Mucosa of stomach (tissue), 1 donor: Measurements from ENCODE around the gene APOBEC3C.
A peak's percentile ranks its signal among the peaks of the same experiment; 100 is the strongest.
"Not testable (repeated sequence)": the region's sequence is repeated elsewhere in the genome, so short reads cannot be mapped to it uniquely, and the experiment has no call there.

Experiments
- H3K27me3 ChIP-seq: one replicate; pipeline ENCODE4 v1.7.0; 2013; ENCODE audit warnings: mild to moderate bottlenecking, low read length; ENCODE audit not compliant: control insufficient read depth, insufficient read depth
- H3K36me3 ChIP-seq: one replicate; pipeline ENCODE4 v1.7.0; 2013; ENCODE audit warnings: low read length; ENCODE audit not compliant: control insufficient read depth, insufficient read depth
- H3K4me1 ChIP-seq: one replicate; pipeline ENCODE4 v1.7.0; 2013; ENCODE audit warnings: mild to moderate bottlenecking, low read length; ENCODE audit not compliant: control insufficient read depth, insufficient read depth
- H3K4me3 ChIP-seq: one replicate; pipeline ENCODE4 v1.7.0; 2013; ENCODE audit warnings: low read length
- H3K9ac ChIP-seq: one replicate; pipeline ENCODE4 v1.7.0; 2013; ENCODE audit warnings: mild to moderate bottlenecking, low read length, moderate library complexity
- H3K9me3 ChIP-seq: one replicate; pipeline ENCODE4 v1.7.0; 2013; ENCODE audit warnings: mild to moderate bottlenecking, low read length, moderate library complexity; ENCODE audit not compliant: control insufficient read depth
- donor health status: Pancreatic carcinoma.

Gene APOBEC3C

GRCh38 chr22:38986629-38987028 is 27.4 kb upstream of the APOBEC3C start:
- Histone ChIP-seq H3K4me3 (no peak overlapping the region), H3K9ac (no peak overlapping the region), H3K9me3 (no peaks in the 10 kb centered on the region), H3K36me3 (no peaks in the 10 kb centered on the region), H3K4me1 (peaks cover 18% of the 10 kb centered on the region), H3K27me3 (no peaks in the 10 kb centered on the region)

GRCh38 chr22:38987171-38987895 is 26.7 kb upstream of the APOBEC3C start:
- Histone ChIP-seq H3K9me3 (no peaks in the 10 kb centered on the region), H3K36me3 (no peaks in the 10 kb centered on the region), H3K9ac (no peak overlapping the region)

GRCh38 chr22:38989466-38989865 is 24.6 kb upstream of the APOBEC3C start:
- Histone ChIP-seq H3K4me3 (no peak overlapping the region), H3K9me3 (no peaks in the 10 kb centered on the region), H3K9ac (no peak overlapping the region), H3K27me3 (no peaks in the 10 kb centered on the region), H3K4me1 (peaks cover 8% of the 10 kb centered on the region), H3K36me3 (no peaks in the 10 kb centered on the region)

More at GRCh38 chr22:38987171-38987895, 26.7 kb upstream of the APOBEC3C start:
- Histone ChIP-seq H3K27me3 (no peaks in the 10 kb centered on the region), H3K4me1 (peaks cover 14% of the 10 kb centered on the region), H3K4me3 (no peak overlapping the region)

GRCh38 chr22:38992871-38993371 is 21.1 kb upstream of the APOBEC3C start:
- not testable (repeated sequence) for H3K27me3 ChIP-seq, H3K4me3 ChIP-seq, H3K4me1 ChIP-seq, H3K9ac ChIP-seq, H3K9me3 ChIP-seq, H3K36me3 ChIP-seq

- no peaks in the 10 kb centered on the region for H3K4me1 ChIP-seq
- no peak overlapping the region for H3K4me3 ChIP-seq
- H3K36me3 ChIP-seq, result no peaks in the 10 kb centered on the region
- H3K27me3 ChIP-seq, result peaks cover 7% of the 10 kb centered on the region
- no peaks in the 10 kb centered on the region for H3K9me3 ChIP-seq
- no peak overlapping the region for H3K9ac ChIP-seq
These were observed 18.0 kb upstream of the APOBEC3C start for GRCh38 chr22:38996105-38996504.

GRCh38 chr22:38997518-38997917 is 16.5 kb upstream of the APOBEC3C start:
- Histone ChIP-seq H3K27me3 (peaks cover 7% of the 10 kb centered on the region), H3K36me3 (no peaks in the 10 kb centered on the region), H3K9me3 (no peaks in the 10 kb centered on the region), H3K9ac (no peak overlapping the region), H3K4me1 (no peaks in the 10 kb centered on the region), H3K4me3 (no peak overlapping the region)

- Histone ChIP-seq H3K9ac (no peak overlapping the region), H3K4me3 (no peak overlapping the region), H3K36me3 (no peaks in the 10 kb centered on the region), H3K4me1 (peaks cover 6% of the 10 kb centered on the region), H3K9me3 (no peaks in the 10 kb centered on the region), H3K27me3 (peaks cover 3% of the 10 kb centered on the region)
These were observed 10.9 kb upstream of the APOBEC3C start for GRCh38 chr22:39003165-39003638.

GRCh38 chr22:39007177-39007576 is 6.9 kb upstream of the APOBEC3C start:
- Histone ChIP-seq H3K9ac (no peak overlapping the region), H3K4me3 (no peak overlapping the region), H3K27me3 (no peaks in the 10 kb centered on the region), H3K4me1 (peaks cover 6% of the 10 kb centered on the region), H3K36me3 (no peaks in the 10 kb centered on the region), H3K9me3 (no peaks in the 10 kb centered on the region)

GRCh38 chr22:39008271-39008850 is 5.7 kb upstream of the APOBEC3C start:
- H3K9me3 ChIP-seq, H3K4me3 ChIP-seq, H3K36me3 ChIP-seq, H3K27me3 ChIP-seq, H3K4me1 ChIP-seq, H3K9ac ChIP-seq: not testable (repeated sequence)

- H3K27me3 ChIP-seq, result no peaks in the 10 kb centered on the region
- H3K9me3 ChIP-seq, result no peaks in the 10 kb centered on the region
- H3K4me3 ChIP-seq, result no peak overlapping the region
- H3K4me1 ChIP-seq, result peaks cover 4% of the 10 kb centered on the region
- no peak overlapping the region for H3K9ac ChIP-seq
- no peaks in the 10 kb centered on the region for H3K36me3 ChIP-seq
These were observed 3.1 kb upstream of the APOBEC3C start for GRCh38 chr22:39010946-39011345.

GRCh38 chr22:39012533-39013511 is 1.2 kb upstream of the APOBEC3C start:
- no peaks in the 10 kb centered on the region for H3K36me3 ChIP-seq

GRCh38 chr22:39013561-39013941 is 506 bp upstream of the APOBEC3C start:
- H3K27me3 ChIP-seq, H3K9me3 ChIP-seq, H3K4me1 ChIP-seq, H3K36me3 ChIP-seq: not testable (repeated sequence)
- peak overlapping the region; percentile 75 for H3K9ac ChIP-seq
- H3K4me3 ChIP-seq, result peak overlapping the region; percentile 67

More at GRCh38 chr22:39012533-39013511, 1.2 kb upstream of the APOBEC3C start:
- no peaks in the 10 kb centered on the region for H3K9me3 ChIP-seq
- H3K4me3 ChIP-seq, result no peak overlapping the region
- H3K27me3 ChIP-seq, result no peaks in the 10 kb centered on the region
- H3K4me1 ChIP-seq, result peaks cover 4% of the 10 kb centered on the region
- H3K9ac ChIP-seq, result no peak overlapping the region
